NCI-H2227 (cell line): Measurements from ENCODE around the gene MSANTD7.
"Not testable (repeated sequence)": the region's sequence is repeated elsewhere in the genome, so short reads cannot be mapped to it uniquely, and the experiment has no call there.

Source experiments
- DNase-seq: peaks from one replicate; lab custom pipeline; 2025; ENCODE audit not compliant: unreplicated experiment; lab: John Stamatoyannopoulos, UW

The MSANTD7 gene

DNA sequence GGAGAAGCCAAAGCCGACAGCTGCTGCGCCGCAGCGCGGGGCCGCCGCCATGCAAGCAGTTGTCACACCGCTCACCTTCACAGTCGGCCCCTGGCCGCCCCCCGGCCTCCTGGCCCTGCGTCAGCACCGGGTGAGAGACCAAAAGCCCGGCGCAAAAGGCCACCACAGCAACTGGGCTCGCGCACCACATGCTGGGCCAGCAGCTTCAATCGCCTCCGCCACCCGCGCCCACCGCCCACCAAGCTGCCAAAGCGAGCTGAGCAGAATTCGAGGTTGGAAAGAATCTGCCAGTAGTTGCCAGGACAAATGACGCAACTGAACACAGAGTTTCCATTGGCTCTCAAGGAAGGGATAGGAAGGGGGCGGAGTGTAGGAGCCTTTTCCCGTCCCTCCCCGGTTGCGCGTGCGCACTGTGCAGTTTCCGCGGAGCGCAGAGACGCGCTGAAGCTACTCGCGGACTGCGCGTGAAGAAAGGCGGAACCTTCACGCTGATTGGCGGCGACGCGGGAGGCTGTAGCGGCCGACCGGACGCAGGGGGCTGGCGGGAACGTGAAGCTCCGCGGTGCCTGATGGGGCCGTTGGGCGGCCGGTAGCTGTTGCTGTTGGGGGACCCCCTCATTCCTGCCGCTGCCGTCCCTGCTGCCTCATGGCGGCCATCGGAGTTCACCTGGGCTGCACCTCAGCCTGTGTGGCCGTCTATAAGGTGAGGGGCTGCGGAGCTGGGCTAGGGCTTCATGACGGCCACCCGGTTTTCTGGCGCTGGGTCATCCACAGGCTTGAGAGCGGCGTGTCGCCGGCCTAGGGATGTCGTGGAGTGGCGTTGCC, at the start of gene MSANTD7, which contains the start of the genes CDNF and HSPA14:
Gene MSANTD7 (plus strand): TSS at position 550 of the 825 bp plus-strand sequence. CDS start 3,979 bp downstream, outside the sequence.
Gene CDNF (minus strand): TSS at position 281 of the 825 bp plus-strand sequence. CDS start 91 bp downstream, at position 190.
Gene HSPA14 (plus strand): TSS at position 550 of the 825 bp plus-strand sequence. CDS start 97 bp downstream, at position 647.
- peak; percentile 99 for DNase-seq

- DNase-seq: no peak
These were observed 39.5 kb upstream of the MSANTD7 start for GRCh38 chr10:14798636-14799035.

DNA sequence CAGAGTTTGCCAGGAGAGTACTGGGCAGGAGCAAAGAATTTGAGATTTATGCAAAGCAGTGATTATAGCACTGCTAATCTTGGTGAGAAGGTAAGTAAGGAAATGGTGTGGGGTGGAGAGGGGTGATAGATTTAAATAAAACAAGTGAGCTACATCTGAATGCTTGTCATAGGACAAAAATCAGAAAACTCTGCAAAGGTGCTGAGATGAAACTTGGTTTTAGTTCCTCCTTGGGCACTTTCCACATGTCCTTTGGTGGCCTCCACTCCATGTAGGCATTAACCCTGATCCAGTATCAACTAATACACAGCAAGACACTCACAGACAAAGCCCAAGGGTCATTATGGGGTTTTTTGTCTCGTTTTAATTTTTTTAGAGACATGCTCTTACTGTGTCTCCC, 37.7 kb upstream of the MSANTD7 start:
- no peak for DNase-seq

DNA sequence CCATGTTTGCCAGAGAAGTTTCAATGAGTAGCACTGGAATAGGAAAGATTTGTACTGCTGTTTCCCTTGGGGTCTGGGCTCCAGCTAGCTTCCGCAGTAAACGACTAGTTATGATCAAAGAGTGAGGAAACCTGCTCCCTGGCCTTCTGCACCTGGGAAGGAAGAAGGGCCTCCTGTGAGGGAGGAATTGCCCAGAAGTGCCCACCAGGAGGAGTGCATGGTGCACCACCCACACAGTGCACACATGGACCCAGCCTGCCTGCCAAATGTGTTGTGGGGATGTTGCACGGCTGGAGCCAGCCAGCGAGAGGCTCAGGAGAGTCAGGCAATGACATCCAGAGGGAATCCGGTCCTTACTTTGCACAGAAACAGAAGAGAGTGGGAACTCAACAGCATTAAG, 36.4 kb upstream of the MSANTD7 start:
- DNase-seq: no peak

DNA sequence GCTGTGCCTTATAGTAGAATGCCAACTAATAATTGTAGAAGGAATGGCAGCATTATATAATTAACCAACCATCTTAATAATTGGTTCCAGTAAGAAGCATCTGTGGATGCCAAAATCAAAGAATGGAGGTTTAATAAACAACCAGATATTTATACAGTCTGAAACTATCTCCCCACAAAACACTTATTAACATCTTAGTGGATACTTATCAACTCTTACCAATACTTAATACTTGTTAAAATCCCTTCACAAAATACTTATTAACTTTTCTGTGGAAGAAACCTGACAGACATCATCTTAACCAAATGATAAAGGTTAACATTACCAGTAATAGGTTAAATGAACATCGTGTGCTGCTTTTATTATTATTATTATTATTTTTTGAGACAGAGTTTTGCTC, 34.3 kb upstream of the MSANTD7 start:
- DNase-seq: no peak

DNA sequence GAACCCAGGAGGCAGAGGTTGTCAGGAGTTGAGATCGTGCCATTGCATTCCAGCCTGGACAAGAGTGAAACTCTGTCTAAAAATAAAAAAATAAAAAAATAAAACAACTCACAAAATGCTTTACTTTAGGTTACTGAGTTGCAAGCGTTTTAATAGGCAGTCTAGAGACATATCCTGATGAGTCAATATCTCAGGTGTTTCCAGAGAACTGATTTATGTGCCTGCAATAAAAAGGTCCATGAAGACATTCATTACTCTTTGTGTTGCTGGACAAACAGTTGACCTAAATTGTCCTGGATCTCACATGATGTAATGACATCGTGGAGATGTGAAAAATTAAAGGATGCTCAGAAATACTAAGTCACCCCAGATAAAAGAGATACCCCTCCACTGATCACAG, 31.8 kb upstream of the MSANTD7 start:
- DNase-seq: no peak

DNA sequence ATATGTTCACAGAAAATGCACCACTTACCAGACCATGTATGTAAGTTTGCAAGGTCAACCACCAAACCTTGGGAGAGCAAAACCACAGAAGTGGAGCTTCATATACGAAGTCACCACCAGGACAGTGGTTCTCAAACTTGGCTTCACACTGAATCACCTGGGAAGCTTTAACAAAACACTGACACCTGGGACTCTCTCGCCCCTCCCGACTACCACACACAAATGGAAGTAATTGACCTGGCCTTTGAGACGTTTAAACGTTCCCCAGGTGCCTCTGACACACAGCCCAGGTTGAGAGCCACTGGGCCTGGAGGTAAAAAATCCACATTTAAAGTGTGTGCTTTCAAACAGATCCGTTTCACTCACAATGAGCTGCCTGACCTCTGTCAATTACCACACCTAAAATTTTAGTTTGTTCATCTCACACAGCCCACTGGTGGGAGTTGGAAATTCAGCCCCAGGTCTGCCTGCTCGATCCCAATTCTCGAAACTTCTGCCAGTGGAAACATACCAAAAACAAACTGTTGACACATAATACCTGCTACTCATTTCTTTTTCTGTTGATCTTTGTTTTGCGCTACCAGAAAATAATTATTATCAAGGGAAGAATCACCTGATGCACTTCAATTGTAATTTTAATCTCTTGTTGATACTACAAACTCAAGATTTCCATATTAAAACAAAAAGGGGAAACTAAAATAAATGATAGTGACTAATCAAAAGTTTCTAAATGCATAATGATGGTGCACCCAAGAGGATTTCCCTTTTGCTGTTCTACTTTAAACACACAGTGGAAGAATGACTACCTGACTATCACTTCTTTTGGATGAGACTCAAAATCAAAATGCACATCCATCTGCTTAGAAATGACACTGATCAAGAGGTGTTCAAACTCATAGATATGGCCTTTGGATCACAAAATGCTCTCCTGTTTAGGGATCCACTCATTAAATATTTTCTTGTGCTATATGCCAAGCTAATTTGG, 26.8 kb upstream of the MSANTD7 start:
- DNase-seq: no peak

GRCh38 chr10:14812271-14812670, 25.8 kb upstream of the MSANTD7 start:
- no peak for DNase-seq

GRCh38 chr10:14815681-14816080, 22.4 kb upstream of the MSANTD7 start:
- no peak for DNase-seq

DNA sequence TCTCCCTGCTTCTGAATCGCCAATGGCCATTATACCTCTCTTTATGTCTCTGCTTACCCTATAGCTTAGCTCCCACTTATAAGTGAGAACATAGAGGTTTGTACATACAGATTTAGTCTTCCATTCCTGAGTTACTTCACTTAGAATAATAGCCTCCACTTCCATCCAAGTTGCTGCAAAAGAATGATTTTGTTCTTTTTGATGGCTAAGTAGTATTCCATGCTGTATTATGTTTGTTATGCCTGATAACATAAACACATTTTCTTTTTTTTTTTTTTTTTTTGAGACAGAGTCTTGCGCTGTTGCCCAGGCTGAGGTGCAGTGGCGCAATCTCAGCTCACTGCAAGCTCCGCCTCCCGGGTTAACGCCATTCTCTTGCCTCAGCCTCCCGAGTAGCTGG, 21.4 kb upstream of the MSANTD7 start:
- not testable (repeated sequence) for DNase-seq

DNA sequence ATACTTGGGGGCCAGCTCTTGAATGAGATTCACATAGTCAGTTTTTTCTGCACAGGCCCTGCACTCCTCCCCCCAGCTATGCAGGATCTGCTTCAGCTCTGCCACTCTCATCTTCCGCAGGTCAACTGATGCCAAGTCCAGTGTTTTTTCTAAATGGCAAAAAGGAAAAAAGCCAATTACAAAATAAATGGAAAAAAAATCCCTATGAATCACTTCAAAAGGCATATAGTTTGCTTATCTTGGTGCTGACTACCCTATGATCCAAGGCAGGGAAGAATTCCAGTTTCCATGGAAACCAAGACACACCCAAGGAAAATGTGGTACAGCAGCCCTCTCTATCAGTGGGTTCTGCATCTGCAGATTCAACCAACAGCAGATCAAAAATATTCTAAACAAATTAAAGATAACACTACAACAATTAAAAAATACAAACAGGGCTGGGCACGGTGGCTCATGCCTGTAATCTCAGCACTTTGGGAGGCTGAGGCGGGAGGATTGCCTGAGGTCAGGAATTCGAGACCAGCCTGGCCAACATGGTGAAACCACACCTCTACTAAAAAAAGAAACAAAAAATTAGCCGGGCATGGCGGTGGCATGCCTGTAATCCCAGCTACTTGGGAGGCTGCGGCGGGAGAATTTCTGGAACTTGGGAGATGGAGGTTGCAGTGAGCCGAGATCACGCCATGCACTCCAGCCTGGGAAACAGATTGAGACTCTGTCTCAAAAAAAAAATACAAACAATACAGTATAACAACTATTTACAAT, 17.9 kb upstream of the MSANTD7 start:
- no peak for DNase-seq

DNA sequence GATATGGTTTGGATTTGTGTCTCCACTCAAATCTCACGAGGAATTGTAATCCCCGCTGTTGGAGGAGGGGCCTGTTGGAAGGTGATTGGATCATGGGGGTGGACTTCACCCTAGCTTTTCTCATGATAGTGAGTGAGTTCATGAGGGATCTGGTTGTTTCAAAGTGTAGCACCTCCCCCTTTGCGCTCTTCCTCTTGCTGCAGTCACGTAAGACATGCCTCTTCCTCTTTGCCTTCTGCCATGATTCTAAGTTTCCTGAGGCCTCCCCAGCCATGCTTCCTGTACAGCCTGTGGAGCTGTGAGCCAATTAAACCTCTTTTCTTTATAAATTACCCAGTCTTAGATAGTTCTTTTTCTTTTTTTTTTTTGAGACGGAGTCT, 17.3 kb upstream of the MSANTD7 start:
- DNase-seq: no peak

DNA sequence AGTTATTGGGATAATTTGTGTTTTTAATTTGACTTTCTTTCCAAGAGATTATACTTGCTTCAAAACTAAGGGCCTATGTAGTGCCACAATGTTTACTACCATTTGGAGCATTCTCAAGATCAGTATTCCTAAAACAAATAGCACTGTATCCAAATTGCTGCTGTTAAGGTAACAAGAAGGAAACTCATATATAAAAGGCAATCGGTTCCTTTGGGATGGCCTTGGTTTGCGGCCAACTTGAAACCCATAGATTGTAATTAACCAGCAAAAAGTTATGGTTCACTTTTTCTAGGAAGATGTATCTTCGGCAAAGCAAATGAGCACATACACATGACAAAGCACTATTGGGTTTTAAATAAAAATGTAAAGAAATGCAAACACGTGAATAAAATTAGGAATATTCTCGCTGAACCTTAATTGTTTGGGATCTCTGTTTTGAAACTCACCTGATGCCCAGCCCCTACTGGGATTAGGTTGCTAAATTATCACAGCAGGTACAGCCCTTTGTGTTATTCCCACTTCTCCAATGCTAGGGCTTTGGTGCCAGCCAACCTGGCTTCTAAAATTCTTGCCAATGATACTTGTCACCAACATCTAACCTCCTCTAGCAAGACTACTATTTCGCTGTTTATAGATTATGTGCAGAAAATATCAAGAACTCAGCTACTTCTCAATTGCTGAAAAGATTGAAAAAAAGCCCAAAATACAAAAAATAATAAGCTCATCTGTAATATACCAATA, 16.3 kb upstream of the MSANTD7 start:
- no peak for DNase-seq

DNA sequence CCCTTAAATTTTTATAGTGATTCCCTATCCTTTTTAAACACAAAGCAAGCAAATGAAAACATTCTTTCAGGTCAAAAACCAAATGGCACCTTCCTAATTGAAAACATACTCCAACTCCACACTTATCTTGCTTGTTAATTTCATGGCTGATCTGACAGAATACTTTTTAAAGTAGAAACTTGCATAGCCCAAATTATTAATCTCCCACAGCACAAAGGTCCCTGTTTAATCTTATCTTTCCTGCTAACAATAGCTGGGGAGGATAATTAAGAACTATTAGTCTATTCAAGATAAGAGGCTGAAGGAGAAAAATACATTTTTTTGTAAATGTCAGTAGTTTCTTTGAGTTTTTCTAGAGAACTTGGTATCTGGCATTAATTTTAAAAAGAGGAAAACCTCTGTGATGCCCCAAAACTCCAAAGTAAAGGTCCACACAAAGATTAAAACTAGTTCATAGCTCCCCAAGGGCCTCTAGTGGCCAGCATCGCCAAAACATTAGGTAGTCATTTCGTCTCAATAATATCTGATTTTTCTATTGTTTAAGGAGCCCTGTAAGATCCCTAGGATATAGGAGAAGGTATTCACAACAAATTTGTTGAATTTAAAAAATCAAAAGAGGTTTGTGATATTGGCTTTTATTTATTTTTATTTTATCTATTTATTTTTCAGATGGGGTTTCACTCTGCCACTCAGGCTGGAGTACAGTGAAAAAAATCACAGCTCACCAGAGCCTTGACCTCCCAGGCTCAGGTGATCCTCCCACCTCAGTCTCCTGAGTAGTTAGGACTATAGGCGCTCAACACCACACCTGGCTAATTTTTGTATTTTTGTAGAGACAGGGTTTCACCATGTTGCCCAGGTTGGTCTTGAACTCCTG, 15.0 kb upstream of the MSANTD7 start:
- peak; percentile 14 for DNase-seq

DNA sequence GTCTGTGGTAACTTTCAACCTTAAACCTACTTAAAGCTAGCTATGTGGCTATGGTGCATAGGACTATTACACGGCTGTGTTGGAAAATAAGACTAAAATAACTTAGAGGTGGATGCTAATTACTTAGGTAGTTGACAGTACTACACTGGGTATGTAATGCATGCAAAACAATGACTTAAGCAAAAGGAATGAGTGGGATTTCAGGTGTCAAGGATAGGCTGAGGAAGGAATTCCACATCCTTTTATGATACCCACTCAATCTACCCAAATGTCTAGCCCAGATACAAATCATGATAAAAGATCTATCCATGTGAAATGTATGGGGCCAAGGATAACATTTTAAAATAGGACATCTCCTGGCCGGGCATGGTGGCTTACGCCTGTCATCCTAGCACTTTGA, 14.1 kb upstream of the MSANTD7 start:
- DNase-seq: no peak

DNA sequence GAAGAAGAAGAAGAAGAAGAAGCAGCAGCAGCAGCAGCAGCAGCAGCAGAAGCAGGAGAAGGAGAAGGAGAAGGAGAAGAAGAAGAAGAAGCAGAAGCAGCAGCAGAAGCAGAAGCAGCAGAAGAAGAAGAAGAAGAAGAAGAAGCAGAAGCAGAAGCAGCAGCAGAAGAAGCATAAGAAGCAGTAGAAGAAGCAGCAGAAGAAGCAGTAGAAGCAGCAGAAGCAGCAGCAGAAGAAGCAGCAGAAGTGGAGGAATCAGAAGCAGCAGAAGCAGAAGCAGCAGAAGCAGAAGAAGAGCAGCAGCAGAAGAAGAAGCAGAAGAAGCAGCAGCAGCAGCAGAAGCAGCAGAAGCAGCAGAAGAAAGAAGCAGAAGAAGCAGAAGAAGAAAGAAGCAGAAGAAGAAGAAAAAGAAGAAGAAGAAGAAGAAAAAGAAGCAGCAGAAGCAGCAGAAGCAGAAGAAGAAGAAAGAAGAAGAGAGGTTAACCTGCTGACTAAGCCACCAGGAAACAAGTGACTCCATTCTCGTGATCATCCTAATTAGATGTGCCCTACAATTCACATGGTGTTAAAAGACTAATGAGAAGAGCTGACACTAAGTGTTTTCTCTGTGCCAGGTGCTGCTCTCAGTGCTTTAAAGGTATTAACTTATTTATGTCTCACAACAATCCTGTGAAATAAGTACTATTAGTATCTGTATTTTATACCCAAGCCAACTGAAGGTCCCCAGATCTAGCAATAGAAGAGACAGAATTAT, 11.9 kb upstream of the MSANTD7 start:
- no peak for DNase-seq

- no peak for DNase-seq
These were observed 5.0 kb upstream of the MSANTD7 start for GRCh38 chr10:14833106-14833505.

- DNase-seq: no peak
These were observed 1.9 kb upstream of the MSANTD7 start for GRCh38 chr10:14836208-14836607.
